Body of pancreas (tissue), 4 donors: ENCODE measurements around the gene GEMIN5. TPM values are rescaled to one million over a fixed set of nuclear protein-coding genes. Genes with fewer than 3 reads are reported as not detected.
"Not testable (repeated sequence)": the region's sequence is repeated elsewhere in the genome, so short reads cannot be mapped to it uniquely, and the experiment has no call there.

Experiments
- ATAC-seq: fragments of 150-250 bp; one replicate; pipeline ENCODE4 v1.9.1; 2016
- DNase-seq, 4 donors: peaks; one replicate each; pipeline ENCODE4 v3.0.0-alpha.2; 2019
- H3K27ac ChIP-seq, 4 donors: fragments of 200-600 bp; sonication (generic); 1 replicate in 3 of 4; 2 replicates in 1 of 4; pipeline versions ENCODE4 v1.5.1 to v1.6.1; 2016 to 2019; ENCODE audit warnings: mild to moderate bottlenecking in 1 of 4, mixed read lengths in 1 of 4, moderate library complexity in 1 of 4
- H3K27me3 ChIP-seq, 2 donors: fragments of 200-600 bp; sonication (generic); one replicate each; pipeline ENCODE4 v1.6.0; 2016; ENCODE audit warnings: mild to moderate bottlenecking in 1 of 2
- H3K36me3 ChIP-seq, 2 donors: fragments of 200-600 bp; sonication (generic); replicated peaks in 1 of 2; 2 replicates each; pipeline ENCODE4 v1.5.1; 2016; ENCODE audit warnings: low read depth in 2 of 2; ENCODE audit not compliant: insufficient read depth in 1 of 2
- H3K4me1 ChIP-seq: fragments of 200-600 bp; sonication (generic); one replicate; pipeline ENCODE4 v1.6.0; 2016
- H3K4me3 ChIP-seq, 2 donors: fragments of 200-600 bp; sonication (generic); 1 replicate in 1 of 2; 2 replicates in 1 of 2; pipeline ENCODE4 v1.5.1; 2016 to 2019
- H3K9me3 ChIP-seq, 3 donors: fragments of 200-600 bp; sonication (generic); 1 replicate in 2 of 3; 2 replicates in 1 of 3; pipeline ENCODE4 v1.5.1; 2016
- POLR2A ChIP-seq, 3 donors: fragments of 450-650 bp; IDR thresholded peaks; one replicate each; pipeline ENCODE4 v1.6.1; 2016; ENCODE audit warnings: antibody characterized with exemption in 3 of 3, mild to moderate bottlenecking in 2 of 3
- whole genome bisulfite sequencing, 2 donors: methylation state at CpG; one replicate each; pipeline ENCODE4 v1.1.5; 2017; 5-methylcytosine and 5-hydroxymethylcytosine counted together
- intact Hi-C: fragments of 100-400 bp; cut with DNase I; formaldehyde crosslinking; loops from one replicate; pipeline ENCODE4 v1.15.1; 2023
- total RNA-seq, 2 donors: library from RNA; depleted of rRNA; stranded (reverse); fragments of >200 nt; gene quantifications; one replicate each; pipeline ENCODE4 v1.1.0, GENCODE V29; 2016
- TF ChIP-seq, protein P1 (sequence below), 7 experiments: fragments of 450-650 bp in 4 of 7; fragments of 200-600 bp in 3 of 7; sonication (generic) in 3 of 7; IDR thresholded peaks; one replicate each; pipeline ENCODE4 v1.5.1; 2016 to 2019; ENCODE audit warnings: antibody characterized with exemption in 7 of 7

GEMIN5 gene
- total RNA-seq, 2 donors from 2014 or later = 5.7 to 8.2 TPM

DNA sequence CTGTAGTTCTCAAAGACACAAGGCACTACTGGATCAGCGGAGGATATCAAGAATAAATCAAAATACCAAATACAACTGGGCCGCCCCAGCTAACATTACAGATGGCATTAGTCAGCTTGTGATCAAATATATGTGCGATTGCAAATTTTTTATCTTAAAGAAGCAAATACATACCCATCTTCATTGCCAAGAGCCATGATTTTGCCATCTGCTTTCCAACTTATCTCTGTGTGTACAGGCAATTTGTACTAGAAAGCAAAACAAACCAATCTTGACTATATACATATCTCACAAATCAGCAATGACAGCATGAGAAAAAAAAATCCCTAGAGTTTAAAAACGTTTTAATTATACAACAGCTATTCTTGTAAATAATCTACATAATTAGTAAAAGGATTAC lies 20.3 kb downstream of the GEMIN5 start:
- Histone ChIP-seq H3K9me3 (no peaks in the 10 kb centered on the region), H3K36me3 (peaks cover 7 to 21% of the 10 kb centered on the region in 2 donors), H3K4me1 (no peaks in the 10 kb centered on the region), H3K27me3 (no peaks in the 10 kb centered on the region), H3K4me3 (no peak overlapping the region), H3K27ac (no peak overlapping the region)
- WGBS, 2 donors = 67 to 69% methylated on average over 4 of the region's 4 CpGs
- TF ChIP-seq, protein P1, sequence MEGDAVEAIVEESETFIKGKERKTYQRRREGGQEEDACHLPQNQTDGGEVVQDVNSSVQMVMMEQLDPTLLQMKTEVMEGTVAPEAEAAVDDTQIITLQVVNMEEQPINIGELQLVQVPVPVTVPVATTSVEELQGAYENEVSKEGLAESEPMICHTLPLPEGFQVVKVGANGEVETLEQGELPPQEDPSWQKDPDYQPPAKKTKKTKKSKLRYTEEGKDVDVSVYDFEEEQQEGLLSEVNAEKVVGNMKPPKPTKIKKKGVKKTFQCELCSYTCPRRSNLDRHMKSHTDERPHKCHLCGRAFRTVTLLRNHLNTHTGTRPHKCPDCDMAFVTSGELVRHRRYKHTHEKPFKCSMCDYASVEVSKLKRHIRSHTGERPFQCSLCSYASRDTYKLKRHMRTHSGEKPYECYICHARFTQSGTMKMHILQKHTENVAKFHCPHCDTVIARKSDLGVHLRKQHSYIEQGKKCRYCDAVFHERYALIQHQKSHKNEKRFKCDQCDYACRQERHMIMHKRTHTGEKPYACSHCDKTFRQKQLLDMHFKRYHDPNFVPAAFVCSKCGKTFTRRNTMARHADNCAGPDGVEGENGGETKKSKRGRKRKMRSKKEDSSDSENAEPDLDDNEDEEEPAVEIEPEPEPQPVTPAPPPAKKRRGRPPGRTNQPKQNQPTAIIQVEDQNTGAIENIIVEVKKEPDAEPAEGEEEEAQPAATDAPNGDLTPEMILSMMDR (IDR thresholded peaks at IDR 0.05) = no peak
- TF ChIP-seq POLR2A (IDR thresholded peaks at IDR 0.05) = no peak
- ATAC-seq (no peak), DNase-seq (no peak)
- intact Hi-C loops = no loop called here

DNA sequence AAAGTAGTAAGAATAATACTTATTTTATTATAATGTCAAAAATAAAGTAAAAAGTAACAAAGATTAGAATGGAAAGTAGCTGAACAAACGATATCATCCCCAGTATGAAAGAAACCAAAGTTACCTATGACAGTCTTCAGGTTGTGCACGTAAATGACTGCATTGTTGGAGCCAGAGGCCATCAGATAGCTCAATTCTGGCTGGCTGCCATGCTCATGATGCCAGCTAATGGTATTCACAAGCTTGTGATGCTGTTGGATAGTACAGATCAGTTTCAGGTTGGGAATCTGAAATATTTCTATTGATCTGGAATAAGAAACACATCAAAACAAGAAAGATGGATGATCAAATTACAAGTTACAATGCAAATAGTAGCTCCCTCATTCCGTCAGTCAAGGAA lies 21.1 kb downstream of the GEMIN5 start:
- Histone ChIP-seq H3K36me3 (peaks cover 7 to 23% of the 10 kb centered on the region in 2 donors), H3K27ac (no peak overlapping the region), H3K9me3 (no peaks in the 10 kb centered on the region), H3K4me1 (no peaks in the 10 kb centered on the region), H3K4me3 (no peak overlapping the region), H3K27me3 (no peaks in the 10 kb centered on the region)
- TF ChIP-seq, protein P1 (IDR thresholded peaks at IDR 0.05) = no peak
- TF ChIP-seq POLR2A (IDR thresholded peaks at IDR 0.05) = no peak
- WGBS, 2 donors = 58 to 65% methylated on average over 3 of the region's 3 CpGs
- intact Hi-C loops = no loop called here
- DNase-seq = peak in 1 of 4 donors; percentile 19
- no peak for ATAC-seq

DNA sequence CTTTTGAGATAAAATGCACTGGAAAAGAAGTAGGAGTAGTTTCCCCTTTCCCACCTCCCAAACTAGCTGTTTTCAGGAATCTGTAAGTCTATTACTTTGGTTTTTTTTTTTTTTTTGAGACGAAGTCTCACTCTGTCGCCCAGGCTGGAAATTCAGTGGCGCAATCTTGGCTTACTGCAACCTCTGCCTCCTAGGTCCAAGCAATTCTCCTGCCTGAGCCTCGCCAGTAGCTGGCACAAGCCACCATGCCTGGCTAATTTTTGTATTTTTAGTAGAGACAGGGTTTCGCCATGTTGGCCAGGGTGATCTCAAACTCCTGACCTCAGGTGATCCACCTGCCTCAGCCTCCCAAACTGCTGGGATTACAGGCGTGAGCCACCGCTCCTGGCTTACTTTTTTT lies 32.4 kb downstream of the GEMIN5 start:
- intact Hi-C loops, DNase-seq, H3K27me3 ChIP-seq, ATAC-seq, H3K4me1 ChIP-seq, H3K4me3 ChIP-seq, H3K9me3 ChIP-seq, H3K27ac ChIP-seq: not testable (repeated sequence)
- 84 to 89% methylated on average over 7 of the region's 7 CpGs for WGBS, 2 donors
- peaks cover 0 to 30% of the 10 kb centered on the region in 2 donors for H3K36me3 ChIP-seq

DNA sequence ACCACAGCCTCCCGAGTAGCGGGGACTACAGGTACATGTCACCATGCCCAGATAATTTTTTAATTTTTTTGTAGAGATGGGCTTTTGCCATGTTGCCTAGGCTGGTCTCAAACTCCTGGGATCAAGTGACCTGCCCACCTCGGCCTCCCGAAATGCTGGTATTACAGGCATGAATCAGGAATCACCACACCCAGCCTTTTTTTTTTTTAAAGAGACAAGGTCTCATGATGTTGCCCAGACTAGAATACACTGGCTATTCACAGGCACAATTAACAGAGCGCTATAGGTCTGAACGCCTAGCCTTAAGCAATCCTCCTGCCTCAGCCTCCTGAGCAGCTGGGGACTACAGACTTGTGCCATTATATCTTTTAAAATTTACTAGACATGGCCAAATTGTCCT lies 36.1 kb downstream of the GEMIN5 start:
- Histone ChIP-seq H3K4me3 (no peak overlapping the region), H3K9me3 (no peaks in the 10 kb centered on the region), H3K27ac (no peak overlapping the region), H3K36me3 (peaks cover 5 to 31% of the 10 kb centered on the region in 2 donors), H3K27me3 (no peaks in the 10 kb centered on the region), H3K4me1 (no peaks in the 10 kb centered on the region)
- TF ChIP-seq, protein P1 (IDR thresholded peaks at IDR 0.05) = no peak
- TF ChIP-seq POLR2A (IDR thresholded peaks at IDR 0.05) = no peak
- no peak for ATAC-seq
- intact Hi-C loops = no loop called here
- DNase-seq = no peak
- 92 to 99% methylated on average over 6 of the region's 6 CpGs for WGBS, 2 donors

DNA sequence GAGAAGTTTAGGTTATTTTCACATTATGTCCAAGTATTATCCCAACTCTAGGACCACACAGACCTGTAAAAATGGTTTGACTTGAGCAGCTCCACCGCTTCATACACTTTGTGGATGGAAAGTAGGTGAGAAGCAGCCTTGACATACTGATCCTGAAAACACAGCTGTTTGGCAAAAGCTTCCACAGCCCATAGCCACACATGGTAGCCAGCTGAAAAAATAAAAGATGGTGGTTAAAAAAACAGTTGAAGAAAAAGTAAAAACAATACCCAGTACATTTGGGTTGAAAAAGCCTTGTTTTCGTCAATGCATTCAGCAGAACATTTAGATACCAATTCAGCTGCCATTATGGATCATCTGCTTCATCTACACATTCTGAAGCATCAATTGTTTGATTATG lies 36.7 kb downstream of the GEMIN5 start:
- H3K4me1 ChIP-seq = no peaks in the 10 kb centered on the region
- no peak for ATAC-seq
- peaks cover 5 to 30% of the 10 kb centered on the region in 2 donors for H3K36me3 ChIP-seq
- no peak overlapping the region for H3K4me3 ChIP-seq
- intact Hi-C loops = no loop called here
- DNase-seq = no peak
- H3K27ac ChIP-seq = no peak overlapping the region
- TF ChIP-seq POLR2A (IDR thresholded peaks at IDR 0.05) = no peak
- TF ChIP-seq, protein P1 (IDR thresholded peaks at IDR 0.05) = no peak
- 86 to 93% methylated on average over 2 of the region's 2 CpGs for WGBS, 2 donors
- no peaks in the 10 kb centered on the region for H3K27me3 ChIP-seq
- no peaks in the 10 kb centered on the region for H3K9me3 ChIP-seq
